Panc1 (cell line): ENCODE results near the gene HECTD3. TPM values are rescaled to one million over a fixed set of nuclear protein-coding genes. Genes with fewer than 3 reads are reported as not detected.

Experiments
- ATAC-seq: fragments of 200-7000 bp; cut with Tn5 transposase; 2 replicates; pipeline ENCODE4 v1.9.1; 2020; ENCODE audit warnings: mild to moderate bottlenecking, moderate library complexity
- BruUV-seq: library from RNA; stranded (reverse); fragments of 400-500 nt; replicated peaks from 2 replicates; lab custom pipeline; 2021; lab: Mats Ljungman, UMichigan
- CTCF ChIA-PET: fragments of 300-600 bp; sonication (Branson Sonifier 250); formaldehyde crosslinking; loops from one replicate; lab custom pipeline; 2022; ENCODE audit warnings: antibody characterized with exemption; lab: Charles Lee
- POLR2A ChIA-PET: fragments of 300-600 bp; sonication (Branson Sonifier 250); formaldehyde crosslinking; loops from one replicate; lab custom pipeline; 2022; ENCODE audit warnings: antibody characterized with exemption; lab: Charles Lee
- DNase-seq: peaks from one replicate; pipeline ENCODE4 v3.0.0-alpha.2; 2010; ENCODE audit warnings: low read depth, low spot score
- H3K27ac ChIP-seq: 2 replicates; pipeline ENCODE4 v1.5.1; 2011; ENCODE audit warnings: mild to moderate bottlenecking, low read length, inconsistent platforms
- H3K27me3 ChIP-seq: fragments of 200-500 bp; sonication (Bioruptor generic); 2 replicates; pipeline ENCODE4 v1.6.0; 2014; ENCODE audit warnings: low read length, inconsistent platforms; ENCODE audit not compliant: control insufficient read depth, insufficient read depth
- H3K36me3 ChIP-seq: fragments of 200-500 bp; sonication (Bioruptor generic); 2 replicates; pipeline ENCODE4 v1.5.1; 2014; ENCODE audit warnings: inconsistent platforms, mild to moderate bottlenecking, low read length, moderate library complexity; ENCODE audit not compliant: control insufficient read depth, insufficient read depth
- H3K4me1 ChIP-seq: 2 replicates; pipeline ENCODE4 v1.5.1; 2011; ENCODE audit warnings: inconsistent platforms, mild to moderate bottlenecking, low read length, moderate library complexity; ENCODE audit not compliant: control insufficient read depth, insufficient read depth
- H3K4me3 ChIP-seq, 2 experiments: 2 replicates each; pipeline ENCODE4 v1.5.1; 2011 to 2012; ENCODE audit warnings: low read depth in 2 of 2, low read length in 2 of 2, mild to moderate bottlenecking in 2 of 2, inconsistent platforms in 1 of 2, moderate library complexity in 1 of 2
- H3K9me3 ChIP-seq: fragments of 200-500 bp; sonication (Bioruptor generic); 2 replicates; pipeline ENCODE4 v1.5.1; 2014; ENCODE audit warnings: low read depth, mild to moderate bottlenecking, inconsistent platforms, low read length, moderate library complexity; ENCODE audit not compliant: control insufficient read depth, insufficient read depth
- POLR2AphosphoS5 ChIP-seq: IDR thresholded peaks from 2 replicates; pipeline ENCODE4 v1.6.1; 2012; ENCODE audit warnings: mild to moderate bottlenecking, low read depth, low read length, moderate library complexity
- REST ChIP-seq, 2 experiments: IDR thresholded peaks; 2 replicates each; pipeline ENCODE4 v1.6.1; 2011 to 2012; ENCODE audit warnings: low read depth in 2 of 2, control low read depth in 1 of 2, low read length in 1 of 2, mild to moderate bottlenecking in 1 of 2, moderate library complexity in 1 of 2; ENCODE audit not compliant: insufficient read depth in 1 of 2
- SIN3A ChIP-seq: IDR thresholded peaks from 2 replicates; pipeline ENCODE4 v1.6.1; 2012; ENCODE audit warnings: low read depth, mild to moderate bottlenecking, low read length, moderate library complexity, borderline replicate concordance; ENCODE audit not compliant: insufficient read depth
- TCF7L2 ChIP-seq: IDR thresholded peaks from 2 replicates; pipeline ENCODE4 v1.6.1; 2011; ENCODE audit warnings: mild to moderate bottlenecking, low read depth, low read length, inconsistent platforms
- in situ Hi-C: cut with HindIII; loops from 2 replicates; pipeline ENCODE4 v1.10.0; 2016; ENCODE audit warnings: low sequenced_read_pairs, low pct_unique_long_range_greater_than_20kb
- intact Hi-C: fragments of 100-400 bp; cut with micrococcal nuclease; formaldehyde crosslinking; loops from one replicate; pipeline ENCODE4 v1.10.0; 2022; ENCODE audit not compliant: unreplicated experiment
- total RNA-seq: library from RNA; stranded (reverse); gene quantifications from one replicate; pipeline ENCODE4 v1.2.1, GENCODE V29; 2021; ENCODE audit not compliant: unreplicated experiment
- TF ChIP-seq, protein P1 (sequence below): fragments of 450-650 bp; IDR thresholded peaks from 2 replicates; pipeline ENCODE4 v1.5.1; 2017; ENCODE audit warnings: mild to moderate bottlenecking

Gene HECTD3
- total RNA-seq, 1 experiment from 2014 or later = 27.2 TPM

DNA sequence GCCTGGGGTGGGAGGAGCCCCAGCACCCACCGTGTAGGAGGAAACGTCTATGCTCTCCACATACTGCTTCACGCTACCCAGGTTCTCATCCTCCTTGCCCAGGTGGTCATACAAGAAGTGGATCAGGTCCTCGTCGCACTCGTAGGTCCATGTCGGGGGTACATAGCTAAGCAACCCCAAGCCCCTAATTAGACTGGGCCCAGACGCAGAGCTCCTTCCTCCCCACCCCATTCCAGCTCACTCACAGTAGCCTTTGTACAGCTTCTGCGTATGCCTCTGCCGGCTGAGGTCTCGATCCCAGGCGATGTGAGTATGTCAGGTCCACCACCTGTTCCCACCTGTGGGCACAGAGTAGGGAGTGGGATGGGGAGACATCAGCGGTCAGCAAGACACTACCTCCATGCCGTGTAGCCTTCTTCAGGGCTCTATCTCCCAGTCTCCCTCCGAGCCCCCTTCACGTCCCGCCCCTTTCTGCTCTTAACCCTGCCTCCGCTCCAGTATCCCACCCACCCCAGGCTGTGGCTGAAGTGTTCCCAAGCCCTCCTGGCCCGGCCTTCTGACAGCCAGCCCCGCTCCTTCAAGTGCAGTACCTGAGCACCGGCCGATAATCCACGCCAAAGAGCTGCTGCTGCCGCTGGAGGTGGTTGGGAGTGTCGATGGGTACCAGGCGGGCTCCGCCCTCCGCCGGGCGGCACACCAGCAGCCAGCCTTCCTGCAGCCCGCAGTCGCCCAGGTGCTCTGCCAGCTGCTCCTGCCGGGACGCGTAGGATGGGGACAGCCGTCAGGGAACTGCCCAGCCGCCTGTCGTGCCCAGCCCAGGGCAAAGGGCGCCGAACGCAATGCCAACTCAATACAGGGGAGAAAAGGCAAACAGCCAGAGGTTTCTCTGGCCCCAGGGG, 919 bp downstream of the HECTD3 start:
- ATAC-seq = peak; percentile 24; the same call in 1 of the 2 replicates
- H3K4me1 ChIP-seq = peaks cover 17% of the 10 kb centered on the region
- H3K36me3 ChIP-seq = no peaks in the 10 kb centered on the region; the same call in none of the 2 replicates
- CTCF ChIA-PET = interaction anchor here (0.6 to 1.1 kb wide), 5 partner anchors 10 to 500 kb away, joined by 3 to 15 read pairs (median 10); partner anchors contain the start of gene PLK3
- no peaks in the 10 kb centered on the region for H3K27me3 ChIP-seq
- H3K27ac ChIP-seq = peak overlapping the region; percentile 80
- in situ Hi-C loops (no loop called here), intact Hi-C loops (loop anchor here (5.0 to 10.0 kb wide), 3 partner anchors 173 to 482 kb away; partner anchors contain the start of genes TESK2 and ZSWIM5)
- POLR2A ChIA-PET = interaction anchor here (0.7 to 0.9 kb wide), 2 partner anchors 191 to 478 kb away, joined by 3 to 9 read pairs; no protein-coding TSS in a partner anchor
- DNase-seq = no peak
- no TSS peak for BruUV-seq
- H3K4me3 ChIP-seq = peak overlapping the region; percentile 89 to 94
- TF ChIP-seq TCF7L2 (no peak), SIN3A (no peak), POLR2AphosphoS5 (no peak), REST (IDR thresholded peaks at IDR 0.05; ENCODE audit: insufficient read depth in 1 of 2, low read depth in 2 of 2, low read length in 1 of 2) (no peak)
- TF ChIP-seq, protein P1, sequence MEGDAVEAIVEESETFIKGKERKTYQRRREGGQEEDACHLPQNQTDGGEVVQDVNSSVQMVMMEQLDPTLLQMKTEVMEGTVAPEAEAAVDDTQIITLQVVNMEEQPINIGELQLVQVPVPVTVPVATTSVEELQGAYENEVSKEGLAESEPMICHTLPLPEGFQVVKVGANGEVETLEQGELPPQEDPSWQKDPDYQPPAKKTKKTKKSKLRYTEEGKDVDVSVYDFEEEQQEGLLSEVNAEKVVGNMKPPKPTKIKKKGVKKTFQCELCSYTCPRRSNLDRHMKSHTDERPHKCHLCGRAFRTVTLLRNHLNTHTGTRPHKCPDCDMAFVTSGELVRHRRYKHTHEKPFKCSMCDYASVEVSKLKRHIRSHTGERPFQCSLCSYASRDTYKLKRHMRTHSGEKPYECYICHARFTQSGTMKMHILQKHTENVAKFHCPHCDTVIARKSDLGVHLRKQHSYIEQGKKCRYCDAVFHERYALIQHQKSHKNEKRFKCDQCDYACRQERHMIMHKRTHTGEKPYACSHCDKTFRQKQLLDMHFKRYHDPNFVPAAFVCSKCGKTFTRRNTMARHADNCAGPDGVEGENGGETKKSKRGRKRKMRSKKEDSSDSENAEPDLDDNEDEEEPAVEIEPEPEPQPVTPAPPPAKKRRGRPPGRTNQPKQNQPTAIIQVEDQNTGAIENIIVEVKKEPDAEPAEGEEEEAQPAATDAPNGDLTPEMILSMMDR = no peak
- H3K9me3 ChIP-seq = no peaks in the 10 kb centered on the region

GRCh38 chr1:45009296-45009865, 1.7 kb downstream of the HECTD3 start:
- Histone ChIP-seq H3K27me3 (no peaks in the 10 kb centered on the region), H3K4me1 (peaks cover 17% of the 10 kb centered on the region), H3K9me3 (no peaks in the 10 kb centered on the region), H3K4me3 (peak overlapping the region in 1 of 2 experiments; percentile 89; a peak in 1 of 4 replicates), H3K36me3 (no peaks in the 10 kb centered on the region; the same call in none of the 2 replicates), H3K27ac (no peak overlapping the region)
- TF ChIP-seq, protein P1 = no peak
- no peak for TF ChIP-seq SIN3A
- no peak for TF ChIP-seq POLR2AphosphoS5
- TF ChIP-seq TCF7L2 = no peak
- TF ChIP-seq REST (IDR thresholded peaks at IDR 0.05; ENCODE audit: insufficient read depth in 1 of 2, low read depth in 2 of 2, low read length in 1 of 2) = no peak
- intact Hi-C loops = no loop called here
- BruUV-seq = no TSS peak
- ChIA-PET POLR2A (no interaction called here), CTCF (interaction anchor here (0.5 kb wide), 1 partner anchor 21 kb away, joined by 6 read pairs; no protein-coding TSS in a partner anchor)
- DNase-seq = no peak
- no peak for ATAC-seq
- in situ Hi-C loops = no loop called here
